Spinal cord (tissue), 10 donors: Measurements from ENCODE around the gene FBXO30. TPM values are rescaled to one million over a fixed set of nuclear protein-coding genes. Genes with fewer than 3 reads are reported as not detected.

Experiments
- DNase-seq, 6 donors: peaks; one replicate each; pipeline versions ENCODE4 v3.0.0 to v3.0.0-alpha.2; 2013 to 2015; ENCODE audit warnings: low spot score in 6 of 6, low read depth in 4 of 6
- H3K27ac ChIP-seq: one replicate; pipeline ENCODE4 v1.5.1; 2013; ENCODE audit warnings: low read depth, low read length, control low read depth
- H3K27me3 ChIP-seq: one replicate; pipeline ENCODE4 v1.6.1; 2013; ENCODE audit warnings: low read length; ENCODE audit not compliant: control insufficient read depth, insufficient read depth
- H3K36me3 ChIP-seq: one replicate; pipeline ENCODE4 v1.6.1; 2013; ENCODE audit warnings: low read length; ENCODE audit not compliant: control insufficient read depth, insufficient read depth
- H3K4me1 ChIP-seq: one replicate; pipeline ENCODE4 v1.6.1; 2013; ENCODE audit warnings: low read length; ENCODE audit not compliant: control insufficient read depth, insufficient read depth
- H3K4me3 ChIP-seq: one replicate; pipeline ENCODE4 v1.5.1; 2013; ENCODE audit warnings: low read depth, low read length, control low read depth
- H3K9me3 ChIP-seq: one replicate; pipeline ENCODE4 v1.6.1; 2013; ENCODE audit warnings: low read length; ENCODE audit not compliant: control insufficient read depth, insufficient read depth
- WGBS: methylation state at CpG from one replicate; pipeline ENCODE4 v1.1.5; 2013; ENCODE audit warnings: missing lambda C conversion rate; ENCODE audit not compliant: insufficient coverage; 5-methylcytosine and 5-hydroxymethylcytosine counted together
- polyA plus RNA-seq, 2 donors: library from polyadenylated mRNA; unstranded; fragments of 120-200 nt; gene quantifications; one replicate each; pipeline ENCODE4 v1.2.1, GENCODE V29; 2013; ENCODE audit not compliant: insufficient read length in 2 of 2
- total RNA-seq, 2 donors: library from RNA; depleted of rRNA in 1 of 2; stranded (reverse); fragments of 120-200 nt in 1 of 2; fragments of >200 nt in 1 of 2; gene quantifications; one replicate each; pipeline versions ENCODE4 v1.2.3 to v1.2.4, GENCODE V29; 2013 to 2014
- donor health status: healthy.

FBXO30 gene
- total and polyA plus RNA-seq, 4 donors: 13.3 to 51.3 (median 23.4) TPM

DNA sequence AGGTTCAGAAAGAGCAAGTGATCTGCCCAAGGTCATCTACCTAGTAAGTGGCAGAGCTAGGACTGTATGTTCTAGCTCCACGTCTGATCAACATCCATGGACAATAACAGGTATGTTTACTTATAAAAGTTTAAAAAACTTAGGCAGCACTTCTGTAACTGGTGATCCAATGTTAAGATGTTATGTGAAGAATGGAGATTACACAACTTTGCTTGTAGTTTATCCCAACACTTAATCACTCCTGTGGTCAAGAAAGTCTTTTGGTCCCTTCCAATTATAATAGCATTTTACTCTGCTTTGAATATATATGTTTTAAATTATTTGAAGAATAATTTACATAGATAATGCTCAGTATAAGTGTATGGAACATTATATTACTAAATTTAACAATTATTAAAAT lies 4.8 kb downstream of the FBXO30 start:
- Histone ChIP-seq H3K4me3 (no peak overlapping the region), H3K9me3 (no peaks in the 10 kb centered on the region), H3K27me3 (no peaks in the 10 kb centered on the region), H3K36me3 (no peaks in the 10 kb centered on the region), H3K27ac (no peak overlapping the region), H3K4me1 (no peaks in the 10 kb centered on the region)
- DNase-seq: no peak
- WGBS: no CpG with 5 or more reads among the region's 1 CpG

DNA sequence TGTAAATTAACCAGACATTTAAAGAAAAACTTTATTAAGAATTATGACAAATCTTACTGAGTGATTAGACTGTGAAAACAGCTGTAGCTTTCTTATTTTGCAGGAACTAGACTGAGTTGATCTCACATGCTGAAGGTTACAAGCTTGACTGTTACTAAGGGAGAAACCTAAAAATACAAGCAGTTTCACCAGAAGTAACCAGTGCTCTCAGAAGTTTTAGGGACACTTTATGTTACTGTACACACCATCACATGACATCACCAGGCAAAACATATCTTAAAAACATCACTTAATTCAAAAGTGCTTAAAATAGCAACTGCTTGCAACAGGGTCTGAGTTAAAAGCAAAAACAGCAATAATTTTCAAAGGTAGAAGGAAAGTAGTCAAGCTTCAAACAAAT lies 5.4 kb downstream of the FBXO30 start:
- Histone ChIP-seq H3K9me3 (no peaks in the 10 kb centered on the region), H3K36me3 (no peaks in the 10 kb centered on the region), H3K4me1 (no peaks in the 10 kb centered on the region), H3K27me3 (no peaks in the 10 kb centered on the region), H3K27ac (no peak overlapping the region), H3K4me3 (no peak overlapping the region)
- no peak for DNase-seq

DNA sequence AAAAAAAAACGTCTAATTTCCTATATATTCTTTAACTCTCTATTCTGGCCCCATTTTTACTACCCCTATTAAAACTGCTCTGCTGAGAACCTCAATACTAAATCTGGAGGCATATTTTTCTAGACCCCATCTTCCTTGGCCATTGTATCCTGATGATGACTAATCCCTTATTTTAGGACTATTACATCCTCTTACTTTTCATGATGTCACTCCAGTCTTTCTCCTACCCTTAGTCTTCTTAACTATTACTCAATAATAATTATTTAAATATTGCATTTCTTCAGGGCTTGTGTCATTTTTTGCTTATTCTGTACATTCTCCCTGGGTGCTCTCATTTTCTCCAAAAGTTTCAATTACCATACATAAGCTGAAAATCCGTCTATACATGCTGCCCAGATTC lies 6.4 kb downstream of the FBXO30 start:
- DNase-seq: no peak
- no peak overlapping the region for H3K4me3 ChIP-seq
- H3K4me1 ChIP-seq: no peaks in the 10 kb centered on the region
- no peaks in the 10 kb centered on the region for H3K36me3 ChIP-seq
- no peaks in the 10 kb centered on the region for H3K27me3 ChIP-seq
- H3K9me3 ChIP-seq: no peaks in the 10 kb centered on the region
- 100% methylated on average over 1 of the region's 2 CpGs for WGBS
- H3K27ac ChIP-seq: no peak overlapping the region

DNA sequence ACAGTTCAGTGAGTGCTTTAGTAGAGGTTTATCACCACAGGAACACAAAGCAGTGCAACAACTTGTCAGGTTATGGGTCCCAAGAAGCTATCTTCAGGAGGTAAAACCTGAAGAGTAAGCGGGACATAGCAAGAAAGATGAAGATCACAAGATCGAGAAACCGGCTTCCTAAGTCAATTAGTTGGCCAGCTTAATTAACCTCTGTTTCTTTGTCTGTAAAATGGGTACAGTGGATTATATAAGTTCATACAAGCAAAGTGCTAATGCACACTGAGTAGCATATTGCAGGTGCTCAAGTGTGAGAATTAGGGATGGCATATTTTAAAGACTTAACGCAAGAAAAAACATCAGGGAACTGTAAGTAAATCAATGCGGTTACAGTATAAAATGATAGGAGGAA lies 12.5 kb downstream of the FBXO30 start:
- 93% methylated on average over 4 of the region's 5 CpGs for WGBS
- Histone ChIP-seq H3K27ac (no peak overlapping the region), H3K4me1 (no peaks in the 10 kb centered on the region), H3K36me3 (no peaks in the 10 kb centered on the region), H3K4me3 (no peak overlapping the region), H3K9me3 (no peaks in the 10 kb centered on the region), H3K27me3 (no peaks in the 10 kb centered on the region)
- DNase-seq: no peak

DNA sequence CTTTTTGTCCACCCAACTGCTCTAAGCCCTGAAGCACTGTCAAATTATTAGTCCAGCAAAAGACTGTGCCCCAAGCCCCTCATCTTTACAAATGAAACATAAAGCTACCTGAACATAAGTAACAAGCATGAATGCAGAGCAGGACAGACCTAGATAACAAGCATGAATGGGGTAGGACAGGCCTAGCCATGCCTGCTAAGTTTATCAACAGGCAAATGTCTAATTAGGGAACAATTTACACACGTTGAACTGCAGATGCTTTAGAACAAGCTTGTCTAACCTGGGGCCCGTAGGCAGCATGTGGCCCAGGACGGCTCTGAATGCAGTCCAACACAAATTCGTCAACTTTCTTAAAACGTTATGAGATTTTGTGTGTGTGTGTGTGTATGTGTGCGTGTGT lies 13.6 kb downstream of the FBXO30 start:
- H3K27ac ChIP-seq: no peak overlapping the region
- H3K9me3 ChIP-seq: no peaks in the 10 kb centered on the region
- H3K4me3 ChIP-seq: no peak overlapping the region
- H3K4me1 ChIP-seq: no peaks in the 10 kb centered on the region
- WGBS: 79% methylated on average over 6 of the region's 6 CpGs
- no peaks in the 10 kb centered on the region for H3K27me3 ChIP-seq
- no peak for DNase-seq
- H3K36me3 ChIP-seq: no peaks in the 10 kb centered on the region

DNA sequence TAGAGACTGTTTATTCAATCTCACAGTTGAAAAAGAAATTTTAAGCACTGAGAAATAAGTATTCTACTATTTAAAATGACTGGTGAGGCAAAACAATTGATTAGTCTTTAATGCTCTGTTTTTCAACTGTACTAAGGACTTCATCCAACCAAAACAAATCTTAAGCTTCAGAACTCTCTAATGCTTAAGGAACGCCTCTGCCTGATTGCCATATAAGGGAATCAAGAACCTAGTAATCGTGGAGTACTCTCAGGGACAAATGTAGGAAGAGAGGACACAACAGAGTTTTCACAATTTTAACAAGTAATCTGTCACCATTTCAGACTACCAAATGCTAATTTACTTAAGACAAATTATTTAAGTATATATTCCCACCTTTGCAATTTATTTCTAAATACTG lies 16.1 kb downstream of the FBXO30 start:
- WGBS: 20% methylated on average over 1 of the region's 2 CpGs

DNA sequence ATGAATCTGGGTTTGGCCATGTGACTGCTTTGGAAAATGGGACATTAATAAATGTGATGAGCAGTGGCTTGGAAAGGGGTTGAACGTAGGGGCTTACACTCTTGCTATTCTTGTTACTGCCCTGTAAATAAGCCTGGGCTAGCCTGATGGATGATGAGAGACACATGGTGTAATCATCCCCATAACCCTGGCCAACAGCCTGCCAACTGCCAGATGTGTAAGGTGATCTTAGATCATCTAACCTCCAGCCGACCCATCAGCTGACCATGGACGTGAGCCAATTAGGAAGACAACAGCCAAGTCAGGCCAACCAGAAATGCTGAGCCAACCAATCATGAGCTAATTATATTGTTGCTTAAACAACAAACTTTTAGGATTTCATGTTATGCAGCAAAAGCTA lies 25.2 kb downstream of the FBXO30 start:
- Histone ChIP-seq H3K4me1 (no peaks in the 10 kb centered on the region), H3K4me3 (no peak overlapping the region), H3K9me3 (peaks cover 4% of the 10 kb centered on the region), H3K27ac (no peak overlapping the region), H3K36me3 (peaks cover 3% of the 10 kb centered on the region), H3K27me3 (no peaks in the 10 kb centered on the region)
- WGBS: no CpG with 5 or more reads among the region's 3 CpGs
- DNase-seq: no peak

More for the DNA sequence above, 16.1 kb downstream of the FBXO30 start:
- Histone ChIP-seq H3K27me3 (no peaks in the 10 kb centered on the region), H3K27ac (no peak overlapping the region), H3K36me3 (no peaks in the 10 kb centered on the region), H3K4me1 (no peaks in the 10 kb centered on the region), H3K9me3 (no peaks in the 10 kb centered on the region), H3K4me3 (no peak overlapping the region)
- DNase-seq: no peak

DNA sequence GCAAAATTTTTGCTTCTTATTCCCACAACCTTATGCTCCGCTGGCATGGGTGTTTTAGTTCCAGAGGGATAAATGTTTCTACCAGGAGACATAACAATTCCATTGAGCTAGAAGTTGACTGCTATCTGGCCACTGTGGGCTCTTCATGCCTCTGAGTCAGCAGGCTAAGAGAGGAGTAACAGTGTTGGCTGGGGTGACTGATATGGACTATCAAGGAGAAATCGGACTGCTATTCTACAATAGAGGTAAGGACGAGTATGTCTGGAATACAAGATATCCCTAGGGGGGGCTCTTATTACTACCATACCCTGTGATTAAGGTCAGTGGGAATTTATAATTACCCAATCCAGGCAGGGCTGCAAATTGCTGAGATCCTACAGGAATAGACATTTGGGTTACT lies 26.9 kb downstream of the FBXO30 start:
- Histone ChIP-seq H3K9me3 (peaks cover 4% of the 10 kb centered on the region), H3K4me3 (no peak overlapping the region), H3K36me3 (peaks cover 3% of the 10 kb centered on the region), H3K27ac (no peak overlapping the region), H3K27me3 (no peaks in the 10 kb centered on the region), H3K4me1 (no peaks in the 10 kb centered on the region)
- WGBS: no CpG with 5 or more reads among the region's 3 CpGs
- DNase-seq: no peak

DNA sequence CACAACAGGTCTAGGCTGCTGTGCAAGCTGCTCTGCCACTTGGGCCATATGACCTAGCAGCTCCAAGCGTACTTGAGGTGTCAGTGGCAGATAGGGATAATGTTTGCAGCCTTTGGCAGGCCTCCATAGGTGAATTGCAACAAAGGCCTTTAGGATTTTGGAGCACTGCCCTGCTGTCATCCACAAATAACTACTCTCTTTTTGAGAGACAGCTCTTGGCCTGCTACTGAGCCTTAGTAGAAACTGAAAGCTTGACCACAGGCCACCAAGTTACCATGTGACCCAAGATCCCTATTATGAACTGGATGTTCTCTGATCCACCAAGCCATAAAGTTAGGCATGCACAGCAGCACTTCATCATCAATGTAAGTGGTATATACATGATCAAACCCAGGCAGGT lies 29.9 kb downstream of the FBXO30 start:
- Histone ChIP-seq H3K4me3 (no peak overlapping the region), H3K36me3 (peaks cover 3% of the 10 kb centered on the region), H3K27me3 (no peaks in the 10 kb centered on the region), H3K4me1 (no peaks in the 10 kb centered on the region), H3K27ac (no peak overlapping the region), H3K9me3 (no peaks in the 10 kb centered on the region)
- DNase-seq: no peak
- WGBS: no CpG with 5 or more reads among the region's 1 CpG

DNA sequence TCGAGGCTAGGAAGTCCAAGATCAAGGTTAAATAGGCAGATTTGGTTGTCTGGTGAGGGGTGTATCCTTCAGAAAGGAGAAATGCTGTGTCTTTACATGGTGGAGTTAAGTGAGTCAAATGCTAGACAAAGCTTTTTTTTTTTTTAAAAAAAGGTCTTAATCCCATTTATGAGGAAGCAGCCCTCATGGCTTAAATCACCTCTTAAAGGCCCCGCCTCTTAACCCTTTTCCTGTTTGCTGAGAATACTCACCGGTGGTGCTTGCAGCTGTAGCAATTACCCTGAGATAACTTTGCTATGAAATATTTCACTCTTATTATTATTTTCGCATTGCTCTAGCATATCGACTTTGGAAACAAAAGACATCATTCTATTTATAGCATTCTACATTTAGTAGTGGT lies 30.8 kb downstream of the FBXO30 start:
- DNase-seq: no peak
- no peaks in the 10 kb centered on the region for H3K27me3 ChIP-seq
- H3K27ac ChIP-seq: no peak overlapping the region
- WGBS: 100% methylated on average over 3 of the region's 5 CpGs
- H3K36me3 ChIP-seq: peaks cover 3% of the 10 kb centered on the region
- no peaks in the 10 kb centered on the region for H3K9me3 ChIP-seq
- no peaks in the 10 kb centered on the region for H3K4me1 ChIP-seq
- no peak overlapping the region for H3K4me3 ChIP-seq
